ENCODE data around the gene TMC6. TPM values are rescaled to one million over a fixed set of nuclear protein-coding genes. Genes with fewer than 3 reads are reported as not detected.

Gene TMC6
- polyA plus RNA-seq, 1 experiment = 0.51 TPM

GRCh38 chr17:78144736-78145641 is 16.4 kb upstream of the TMC6 start:
- H3K27ac ChIP-seq (ENCODE audit: low read depth, low read length) = no peak overlapping the region
- no peak for DNase-seq (ENCODE audit: low read depth, low spot score)
- no peaks in the 10 kb centered on the region for H3K27me3 ChIP-seq (ENCODE audit: control insufficient read depth, insufficient read depth, low read length)
- H3K9me3 ChIP-seq (ENCODE audit: control insufficient read depth, insufficient read depth, low read length) = peaks cover 5% of the 10 kb centered on the region; the same call in 1 of the 2 replicates
- no peak overlapping the region for H3K4me3 ChIP-seq (ENCODE audit: low read depth, low read length)
- ChIA-PET POLR2A (no interaction called here), CTCF (no interaction called here)
- TF ChIP-seq CTCF (IDR thresholded peaks at IDR 0.05; ENCODE audit: low read depth, low read length) = no peak

GRCh38 chr17:78144147-78144719 is 15.7 kb upstream of the TMC6 start:
- no peaks in the 10 kb centered on the region for H3K27me3 ChIP-seq (ENCODE audit: control insufficient read depth, insufficient read depth, low read length)
- TF ChIP-seq CTCF (IDR thresholded peaks at IDR 0.05; ENCODE audit: low read depth, low read length) = 0 out of 2 replicates have a peak, but pooled peaks have one; percentile 6
- peaks cover 5% of the 10 kb centered on the region; the same call in 1 of the 2 replicates for H3K9me3 ChIP-seq (ENCODE audit: control insufficient read depth, insufficient read depth, low read length)
- H3K27ac ChIP-seq (ENCODE audit: low read depth, low read length) = no peak overlapping the region
- no peak overlapping the region for H3K4me3 ChIP-seq (ENCODE audit: low read depth, low read length)
- POLR2A ChIA-PET = interaction anchor here (0.5 kb wide), 1 partner anchor 55 kb away, joined by 4 read pairs; no protein-coding TSS in a partner anchor
- DNase-seq (ENCODE audit: low read depth, low spot score) = peak; percentile 56
- CTCF ChIA-PET = no interaction called here

DNA sequence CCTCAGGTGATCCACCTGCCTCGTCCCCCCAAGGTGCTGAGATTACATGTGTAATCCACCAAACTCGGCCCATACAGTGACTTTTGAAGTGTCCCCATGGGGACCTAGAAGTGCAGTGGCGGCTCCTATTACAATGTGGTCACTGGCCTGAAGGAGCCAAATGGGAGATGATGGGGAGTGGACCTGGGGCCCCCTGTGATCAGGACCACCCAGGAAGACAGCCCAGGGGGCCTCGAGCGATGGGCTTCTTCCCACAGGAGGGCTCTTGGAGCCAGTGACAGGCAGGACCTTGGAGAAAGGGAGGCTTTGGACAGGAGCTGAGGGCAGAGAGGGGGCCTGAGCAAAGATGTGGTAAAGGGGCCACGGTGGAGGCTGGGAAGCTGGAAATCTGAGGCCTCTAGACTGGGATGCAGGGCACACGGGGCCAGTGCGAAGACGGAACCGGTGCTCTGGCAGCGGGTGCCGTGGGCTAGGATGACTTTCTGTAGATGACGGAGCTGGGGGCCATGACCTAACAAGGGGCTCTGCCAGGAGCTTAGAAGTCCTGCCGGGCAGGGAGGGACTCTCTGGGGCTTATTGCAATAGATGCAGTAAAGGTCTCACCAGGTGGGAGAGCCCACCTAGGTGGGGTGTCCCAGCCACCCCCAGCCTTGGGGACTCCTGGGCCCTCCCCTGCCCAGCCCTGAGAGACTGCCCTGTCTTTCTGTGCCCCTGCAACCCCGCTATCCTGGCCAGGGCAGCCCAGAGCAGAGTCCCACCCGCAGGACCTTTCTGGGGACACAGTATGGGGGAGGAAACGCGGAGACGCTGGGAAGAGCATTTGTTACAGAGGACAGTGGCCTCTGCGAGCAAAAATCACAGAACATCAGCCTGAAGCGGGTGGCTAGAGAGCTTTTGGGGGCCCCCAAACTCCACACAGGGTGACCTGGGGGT is 14.9 kb upstream of the TMC6 start:
- Histone ChIP-seq H3K27ac (ENCODE audit: low read depth, low read length) (no peak overlapping the region), H3K27me3 (ENCODE audit: control insufficient read depth, insufficient read depth, low read length) (no peaks in the 10 kb centered on the region), H3K9me3 (ENCODE audit: control insufficient read depth, insufficient read depth, low read length) (peaks cover 5% of the 10 kb centered on the region; the same call in 1 of the 2 replicates), H3K4me3 (ENCODE audit: low read depth, low read length) (no peak overlapping the region)
- CTCF ChIA-PET = no interaction called here
- TF ChIP-seq CTCF (IDR thresholded peaks at IDR 0.05; ENCODE audit: low read depth, low read length) = no peak
- POLR2A ChIA-PET = interaction anchor here (0.5 kb wide), 1 partner anchor 55 kb away, joined by 4 read pairs; no protein-coding TSS in a partner anchor
- no peak for DNase-seq (ENCODE audit: low read depth, low spot score)

DNA sequence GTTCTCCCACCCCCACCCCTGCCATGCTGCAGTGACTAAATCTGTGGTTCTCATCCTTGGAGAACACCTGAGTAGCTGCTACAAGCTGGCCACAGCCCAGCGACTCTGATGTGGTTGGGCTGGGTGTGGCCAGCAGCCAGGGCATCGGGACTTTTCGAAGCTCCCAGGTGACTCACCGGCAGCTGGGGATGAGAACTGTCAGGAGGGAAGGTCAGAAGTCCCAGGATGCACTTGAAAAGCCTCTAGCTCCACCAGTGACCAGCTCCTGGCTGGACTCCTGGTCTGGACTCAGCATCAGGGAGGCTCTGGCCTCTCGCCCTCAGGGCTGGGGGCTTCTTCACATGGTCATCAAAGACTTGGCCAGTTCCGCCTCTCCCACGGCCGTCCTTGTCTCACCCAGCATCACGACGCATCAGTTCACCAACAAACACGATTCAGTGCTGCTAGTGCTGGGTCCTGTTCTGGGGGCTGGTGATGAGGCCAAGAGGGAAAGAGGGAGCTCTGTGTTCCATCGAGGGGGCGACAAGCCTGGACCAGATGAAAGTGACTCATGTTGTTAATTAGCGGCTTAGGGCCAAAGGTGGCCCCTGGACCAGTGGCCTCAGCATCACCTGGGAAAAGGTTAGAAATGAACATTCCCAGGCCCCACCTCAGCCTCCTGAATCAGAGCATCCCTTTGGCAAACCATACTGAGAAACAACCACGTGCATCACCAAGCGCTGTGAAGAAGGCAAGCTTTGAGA is 13.7 kb upstream of the TMC6 start:
- POLR2A ChIA-PET = interaction anchor here (0.5 to 1.3 kb wide), 5 partner anchors 15 to 811 kb away, joined by 3 to 7 read pairs (median 4); partner anchors contain the start of gene TK1

More for the DNA sequence above, 13.7 kb upstream of the TMC6 start:
- Histone ChIP-seq H3K27ac (ENCODE audit: low read depth, low read length) (no peak overlapping the region), H3K4me3 (ENCODE audit: low read depth, low read length) (no peak overlapping the region), H3K9me3 (ENCODE audit: control insufficient read depth, insufficient read depth, low read length) (peaks cover 5% of the 10 kb centered on the region; the same call in 1 of the 2 replicates), H3K27me3 (ENCODE audit: control insufficient read depth, insufficient read depth, low read length) (no peaks in the 10 kb centered on the region)
- CTCF ChIA-PET = interaction anchor here (0.7 to 1.3 kb wide), 3 partner anchors 12 to 129 kb away, joined by 3 to 4 read pairs (median 3); partner anchors contain the start of genes TK1 and TMC8
- DNase-seq (ENCODE audit: low read depth, low spot score) = peak; percentile 18
- TF ChIP-seq CTCF (IDR thresholded peaks at IDR 0.05; ENCODE audit: low read depth, low read length) = no peak
